HG03139 (cell line): ENCODE measurements around the gene PLEK.
A peak's percentile ranks its signal among the peaks of the same experiment; 100 is the strongest.

Source experiments
- ATAC-seq: cut with Tn5 transposase; IDR thresholded peaks from one replicate; pipeline ENCODE4 v1.9.1; 2021; ENCODE audit not compliant: unreplicated experiment

PLEK gene

DNA sequence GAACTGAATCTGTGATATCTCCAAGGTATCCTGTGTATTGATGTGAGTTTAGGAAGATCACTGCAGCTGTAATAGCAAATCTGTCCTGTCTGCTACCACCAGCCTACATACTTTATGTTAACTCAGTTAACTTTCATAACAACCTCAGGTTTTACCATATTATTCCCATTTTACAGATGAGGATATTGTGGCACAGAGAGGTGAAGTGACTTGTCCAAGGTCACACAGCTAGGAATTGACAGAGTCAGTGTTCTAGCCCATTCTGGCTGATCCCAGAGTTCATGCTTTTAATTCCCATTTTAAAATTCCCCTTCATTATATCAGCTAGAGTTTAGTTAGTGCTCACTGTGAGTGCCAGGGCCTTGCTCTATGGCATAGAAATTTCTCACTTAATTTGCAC, 49.4 kb downstream of the PLEK start:
- ATAC-seq = no peak

- no peak for ATAC-seq
Measured at GRCh38 chr2:68414876-68415275, 49.8 kb downstream of the PLEK start.

DNA sequence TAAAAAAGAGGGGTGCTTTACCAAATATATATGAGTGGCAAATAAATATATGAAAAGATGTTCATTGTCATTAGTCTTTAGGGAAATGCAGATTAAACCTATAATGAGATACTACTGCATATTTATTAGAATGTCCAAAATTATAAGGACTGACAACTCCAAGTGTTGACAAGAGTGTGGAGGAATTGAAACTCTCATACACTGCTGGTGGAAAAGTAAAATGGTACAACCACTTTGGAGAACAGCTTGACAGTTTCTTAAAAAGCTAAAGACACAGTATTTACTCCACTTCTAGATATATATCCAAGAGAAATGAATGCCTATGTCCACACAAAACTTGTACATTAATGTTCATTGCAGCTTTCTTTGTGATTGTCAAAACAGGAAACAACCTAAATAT, 50.4 kb downstream of the PLEK start:
- no peak for ATAC-seq

DNA sequence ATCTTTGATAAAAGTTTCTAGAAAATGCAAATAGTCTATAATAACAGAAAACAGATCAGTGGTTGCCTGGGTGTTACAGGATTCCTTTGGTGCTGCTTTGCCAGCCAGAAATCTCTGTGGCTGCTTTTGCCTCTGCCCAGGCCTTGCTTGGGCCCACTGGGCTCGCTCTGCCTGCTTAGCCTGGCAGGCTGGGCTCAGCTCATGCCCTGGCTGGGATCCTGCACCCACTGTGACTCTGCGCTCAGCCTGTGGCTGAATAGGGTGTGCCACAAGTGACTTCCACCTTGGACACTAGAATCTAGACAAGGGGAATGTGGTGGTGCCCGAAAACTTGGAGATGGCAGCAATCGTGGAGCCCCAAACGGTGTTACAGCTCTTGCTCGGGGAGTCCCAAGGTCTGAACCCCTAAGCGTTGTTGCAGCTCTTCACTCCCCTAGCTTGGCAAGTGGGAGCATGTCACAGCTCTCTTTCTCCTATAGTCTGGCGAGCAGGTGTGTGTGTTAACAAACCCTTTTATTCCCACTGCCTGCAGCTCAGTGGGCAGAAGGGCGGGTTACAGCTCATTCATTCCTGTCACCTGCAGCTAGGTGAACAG, 51.1 kb downstream of the PLEK start:
- ATAC-seq = no peak

GRCh38 chr2:68417926-68418325, 52.8 kb downstream of the PLEK start:
- no peak for ATAC-seq

- ATAC-seq = no peak
Measured at GRCh38 chr2:68418419-68418818, 53.3 kb downstream of the PLEK start.

DNA sequence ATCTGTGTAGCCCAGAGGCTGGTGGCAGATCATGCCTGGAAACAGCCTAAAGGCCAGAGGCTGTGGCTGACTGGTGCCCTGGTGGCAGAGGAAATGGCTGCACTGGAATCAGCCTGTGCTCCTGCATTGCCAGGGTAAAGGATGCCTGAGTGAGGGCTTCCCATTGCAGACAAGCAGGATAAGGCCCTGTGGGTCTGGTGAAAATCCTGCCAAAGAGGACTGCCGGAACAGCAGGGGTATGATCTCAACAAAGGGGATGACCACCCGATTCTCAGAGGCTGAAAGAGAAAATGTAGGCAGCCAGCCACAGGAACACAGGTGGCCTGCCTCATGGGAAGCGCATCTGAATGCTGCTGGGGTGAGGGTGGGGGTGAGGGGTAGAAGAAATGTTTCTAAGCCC, 53.8 kb downstream of the PLEK start:
- no peak for ATAC-seq

DNA sequence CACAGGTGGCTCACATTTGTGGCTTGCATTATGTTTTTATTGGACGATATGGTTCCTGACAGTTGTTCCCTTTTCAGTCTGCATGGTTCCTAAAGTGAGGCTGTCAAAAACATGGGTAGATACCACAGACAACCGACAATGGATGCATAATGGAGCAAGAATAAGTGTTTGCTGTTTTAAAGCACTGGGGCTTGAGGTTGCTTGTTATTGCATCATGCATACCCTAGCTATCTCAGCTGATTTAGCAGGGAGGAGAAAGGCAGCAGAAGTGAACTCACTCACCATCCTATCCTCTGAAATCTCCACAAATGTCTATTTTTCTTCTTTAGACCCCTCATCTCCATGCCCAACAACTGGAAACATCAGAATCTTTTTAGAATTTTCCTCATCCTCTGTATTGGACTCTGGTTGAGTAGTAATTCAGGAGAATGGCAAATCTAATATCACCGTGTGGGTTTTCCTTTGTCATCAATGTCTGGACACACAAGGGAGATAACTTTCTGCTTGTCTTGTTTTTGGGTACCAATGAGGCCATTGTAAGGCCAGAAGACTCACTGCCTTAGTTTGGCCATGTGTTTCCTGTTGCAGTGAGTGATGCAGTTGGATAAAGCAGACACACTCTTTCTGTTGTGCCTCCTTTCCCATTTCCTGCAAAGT, 55.3 kb downstream of the PLEK start:
- no peak for ATAC-seq

DNA sequence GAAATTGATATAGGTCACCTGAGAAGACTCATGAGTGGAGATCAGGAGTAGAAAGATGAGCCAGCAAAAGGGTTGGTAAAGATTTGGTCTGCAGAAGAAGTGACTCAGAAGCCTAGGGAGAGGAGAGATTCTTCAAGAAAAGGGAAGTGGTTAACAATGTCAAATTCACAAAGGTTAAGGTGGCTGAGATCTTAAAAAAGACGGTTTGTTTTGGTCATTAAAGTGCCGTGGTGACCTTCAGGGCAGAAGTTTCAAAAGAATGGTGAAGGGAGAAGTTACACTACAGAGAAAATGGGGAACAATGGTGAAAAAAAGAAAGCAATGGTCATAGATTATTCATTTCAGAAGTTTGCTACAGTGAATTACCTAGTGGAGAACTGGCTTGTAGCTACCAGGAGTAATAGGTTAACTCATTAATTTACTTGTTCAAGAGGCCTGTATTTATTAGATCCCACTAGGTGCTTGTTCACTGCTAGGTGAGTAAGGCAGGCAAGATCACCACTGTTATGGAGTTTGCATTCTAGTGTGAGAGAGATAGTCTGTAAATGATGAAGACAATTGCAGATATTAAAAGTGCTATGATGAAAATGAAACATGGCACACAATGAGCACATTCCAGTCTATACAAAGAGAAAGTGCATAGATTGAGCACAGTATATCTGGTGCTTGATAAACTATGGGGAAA, 59.0 kb downstream of the PLEK start:
- ATAC-seq = peak; percentile 70

GRCh38 chr2:68425503-68425902, 60.4 kb downstream of the PLEK start:
- ATAC-seq = no peak

GRCh38 chr2:68426446-68426845, 61.4 kb downstream of the PLEK start:
- ATAC-seq = no peak

DNA sequence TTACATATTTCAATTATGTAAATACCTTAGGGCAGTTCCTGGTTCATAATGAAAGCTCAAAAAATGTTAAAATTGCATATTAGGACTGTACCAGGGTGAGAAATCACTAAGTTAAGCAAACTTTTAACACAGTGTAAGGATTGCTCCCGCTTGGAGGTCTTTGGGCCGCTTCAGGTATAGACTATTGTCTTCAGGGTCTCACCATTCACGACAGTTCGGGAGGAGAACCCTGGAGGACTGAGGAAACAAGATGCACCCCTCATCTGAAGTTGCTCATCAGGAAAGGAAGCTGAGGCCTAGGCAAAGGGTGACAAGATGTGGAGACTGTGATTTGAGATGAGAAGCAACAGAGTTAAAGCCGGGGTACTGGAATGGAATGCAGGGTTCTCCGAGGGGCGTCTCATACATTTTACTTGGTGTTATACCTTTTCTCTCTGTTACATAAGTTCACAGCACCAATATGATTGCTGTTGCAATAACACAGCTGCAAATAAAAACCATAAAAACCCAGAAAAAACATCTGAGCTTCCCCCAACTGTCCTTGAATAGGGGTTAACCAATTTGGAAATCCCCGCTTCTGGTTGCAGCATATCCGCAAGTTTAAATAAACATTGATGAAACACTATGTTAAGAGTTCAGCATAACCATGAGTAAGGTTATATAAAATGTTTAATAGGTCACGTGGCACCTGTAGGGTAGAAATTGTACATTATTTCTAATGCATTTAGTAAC, 61.9 kb downstream of the PLEK start:
- no peak for ATAC-seq

- ATAC-seq = no peak
Measured at GRCh38 chr2:68428126-68428525, 63.0 kb downstream of the PLEK start.

GRCh38 chr2:68428746-68429145, 63.7 kb downstream of the PLEK start:
- ATAC-seq = no peak

DNA sequence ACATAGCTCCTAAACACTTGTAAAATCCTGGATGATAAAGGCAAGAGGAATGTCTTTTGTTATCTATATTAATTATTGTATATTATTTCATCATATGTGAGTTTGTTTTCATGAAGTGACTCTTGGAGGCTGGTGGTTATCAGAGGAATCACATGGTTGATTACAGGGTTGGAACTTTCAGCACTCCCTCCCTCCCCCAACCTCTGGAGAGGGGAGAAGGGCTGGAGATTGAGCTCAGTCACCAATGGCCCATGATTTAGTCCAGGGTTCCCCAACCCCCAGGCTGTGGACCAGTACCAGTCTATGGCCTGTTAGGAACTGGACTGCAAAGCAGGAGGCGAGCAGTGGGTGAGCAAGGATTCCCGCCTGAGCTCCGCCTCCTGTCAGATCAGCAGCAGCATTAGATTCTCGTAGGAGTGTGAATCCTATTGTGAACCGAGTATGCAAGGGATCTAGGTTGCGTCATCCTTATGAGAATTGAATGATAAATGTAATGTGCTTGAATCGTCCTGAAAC, 64.3 kb downstream of the PLEK start:
- no peak for ATAC-seq

- no peak for ATAC-seq
Measured at GRCh38 chr2:68431316-68431972, 66.4 kb downstream of the PLEK start.

- ATAC-seq = no peak
Measured at GRCh38 chr2:68432696-68433658, 67.9 kb downstream of the PLEK start.

GRCh38 chr2:68434981-68435380, 69.9 kb downstream of the PLEK start:
- no peak for ATAC-seq

DNA sequence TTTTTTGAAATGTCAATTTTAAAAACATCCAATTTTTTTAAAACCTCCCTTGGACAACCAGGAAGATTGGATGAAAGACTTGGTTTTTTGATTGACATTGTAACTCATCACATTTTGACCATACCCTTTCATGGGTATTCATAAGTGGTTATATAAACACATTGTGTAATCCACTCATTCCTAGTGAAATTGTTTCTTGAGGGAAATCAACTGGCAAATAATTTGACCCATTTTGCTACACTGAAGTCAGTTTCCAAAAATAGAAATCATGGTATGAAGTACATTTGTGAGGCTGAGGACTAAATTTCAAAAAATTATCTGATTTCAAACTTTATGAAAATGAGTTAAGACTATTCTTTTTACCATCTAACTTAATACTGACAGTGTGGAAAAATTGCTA, 70.5 kb downstream of the PLEK start:
- no peak for ATAC-seq

GRCh38 chr2:68436270-68436669, 71.2 kb downstream of the PLEK start:
- no peak for ATAC-seq
